Panc1 (cell line): ENCODE data around the gene RCL1.

Experiments
- CTCF ChIP-seq: fragments of 450-650 bp; IDR thresholded peaks from 2 replicates; pipeline ENCODE4 v1.5.1; 2017; ENCODE audit warnings: mild to moderate bottlenecking
- POLR2AphosphoS5 ChIP-seq: IDR thresholded peaks from 2 replicates; pipeline ENCODE4 v1.6.1; 2012; ENCODE audit warnings: mild to moderate bottlenecking, low read depth, low read length, moderate library complexity
- REST ChIP-seq, 2 experiments: IDR thresholded peaks; 2 replicates each; pipeline ENCODE4 v1.6.1; 2011 to 2012; ENCODE audit warnings: low read depth in 2 of 2, control low read depth in 1 of 2, low read length in 1 of 2, mild to moderate bottlenecking in 1 of 2, moderate library complexity in 1 of 2; ENCODE audit not compliant: insufficient read depth in 1 of 2
- TCF7L2 ChIP-seq: IDR thresholded peaks from 2 replicates; pipeline ENCODE4 v1.6.1; 2011; ENCODE audit warnings: mild to moderate bottlenecking, low read depth, low read length, inconsistent platforms

GRCh38 chr9:4842734-4843133, 50.0 kb downstream of the RCL1 start:
- TF ChIP-seq CTCF (no peak), POLR2AphosphoS5 (no peak), REST (IDR thresholded peaks at IDR 0.05; ENCODE audit: insufficient read depth in 1 of 2, low read depth in 2 of 2, low read length in 1 of 2) (no peak), TCF7L2 (no peak)
